ENCODE results near the gene SLC27A4. TPM values are rescaled to one million over a fixed set of nuclear protein-coding genes. Genes with fewer than 3 reads are reported as not detected.
A peak's percentile ranks its signal among the peaks of the same experiment; 100 is the strongest.

Gene SLC27A4
- 10 to 100 TPM in 1 of 2 experiments, 1 to 10 TPM in 1; 8.4 to 10.2 TPM for total RNA-seq

DNA sequence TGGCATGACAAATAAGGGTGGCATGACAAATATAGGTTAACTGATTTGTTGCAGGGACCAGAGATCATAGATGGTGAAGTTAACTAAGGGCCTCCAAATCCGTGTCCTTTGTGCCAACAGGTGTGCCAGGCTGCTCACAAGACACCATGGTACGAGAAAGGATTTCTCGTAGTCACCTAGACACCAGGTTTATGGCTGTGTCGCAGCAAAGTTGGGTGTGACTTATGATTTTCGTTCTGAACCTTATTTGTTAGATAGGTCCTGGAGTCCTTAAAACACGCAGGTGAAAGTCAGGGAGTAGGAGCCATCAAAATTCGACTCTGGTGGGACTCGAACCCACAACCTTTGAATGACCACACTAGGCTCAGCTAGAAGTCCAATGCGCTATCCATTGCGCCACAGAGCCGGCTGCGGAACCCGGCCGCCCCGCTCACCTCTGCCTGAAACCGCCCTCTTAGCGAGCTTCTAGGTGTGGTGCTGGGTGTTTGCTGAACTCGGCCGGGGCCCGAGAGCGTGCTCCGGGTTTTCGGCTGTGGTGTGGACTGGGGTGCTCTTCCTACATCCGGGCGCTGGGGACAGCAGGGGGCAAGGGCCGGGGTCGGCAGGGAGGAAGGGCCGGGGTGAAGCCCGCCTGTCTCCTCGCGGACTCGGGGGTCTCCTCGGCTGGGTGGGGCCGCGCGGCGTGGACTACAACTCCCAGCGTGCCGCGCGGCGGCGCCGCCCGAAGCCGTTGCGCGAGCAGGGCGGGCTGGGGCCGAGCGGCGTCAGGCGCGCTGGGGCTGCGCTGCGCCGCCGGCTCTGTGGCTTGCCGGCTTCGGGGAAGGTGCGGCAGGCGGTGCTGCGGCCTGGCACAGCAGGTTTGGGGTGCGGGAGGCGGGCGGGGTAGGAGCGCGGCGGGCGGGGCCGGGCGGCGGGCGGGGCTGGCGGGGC is at the start of gene SLC27A4:
SLC27A4 (plus strand) TSS at position 767 of the 930 bp plus-strand sequence. CDS start 2,606 bp downstream, outside the sequence.
- DNase-seq = peak; percentile 88
- Mint-ChIP-seq H3K4me3 (peak within 1 kb of the TSS; percentile 88), H3K9me3 (ENCODE audit: low read depth) (no peaks in the 10 kb centered on the region), H3K27ac (peak within 1 kb of the TSS; percentile 83), H3K36me3 (ENCODE audit: low read depth) (peaks cover 9% of the 10 kb centered on the region), H3K27me3 (no peaks in the 10 kb centered on the region), H3K4me1 (peaks cover 6% of the 10 kb centered on the region)
- intact Hi-C loops (cut with DNase I, micrococcal nuclease) = loop anchor here (1.0 to 5.0 kb wide), 16 partner anchors 17 to 696 kb away; partner anchors contain the start of genes BBLN (in 1 of the 2), COQ4 (in 1 of the 2), DNM1 (in 1 of the 2) and DYNC2I2 (in 1 of the 2)
- ChIA-PET CTCF (interaction anchor here (0.6 to 1.4 kb wide), 3 partner anchors 20 to 1778 kb away, joined by 3 to 5 read pairs (median 3); no protein-coding TSS in a partner anchor), POLR2A (interaction anchor here (0.6 kb wide), 2 partner anchors 20 to 587 kb away, joined by 3 to 7 read pairs; no protein-coding TSS in a partner anchor)
- ATAC-seq = peak; percentile 93

DNA sequence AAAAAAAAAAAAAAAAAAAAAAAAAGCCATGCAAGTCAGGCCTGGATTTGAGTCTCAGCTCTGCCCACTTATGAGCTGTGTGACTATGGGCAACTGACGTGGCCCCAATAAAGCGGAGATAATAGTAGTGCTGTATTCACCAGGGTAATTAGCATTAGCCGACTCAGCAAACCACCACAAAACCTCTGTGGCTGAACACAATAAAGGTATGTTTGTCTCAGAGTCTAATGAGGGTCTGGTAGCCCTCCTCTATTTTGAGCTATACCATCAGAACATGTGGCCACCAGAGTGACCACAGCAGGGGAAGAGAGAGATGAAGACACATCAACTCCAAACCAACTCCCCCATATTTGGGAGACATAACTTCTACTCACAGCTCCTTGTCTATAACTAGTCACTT is 48.3 kb upstream of the SLC27A4 start:
- Mint-ChIP-seq H3K4me3 (no peak overlapping the region), H3K36me3 (ENCODE audit: low read depth) (peaks cover 4% of the 10 kb centered on the region), H3K27me3 (no peaks in the 10 kb centered on the region), H3K9me3 (ENCODE audit: low read depth) (no peaks in the 10 kb centered on the region), H3K27ac (no peak overlapping the region), H3K4me1 (no peaks in the 10 kb centered on the region)
- ATAC-seq (no peak), DNase-seq (no peak)
- ChIA-PET POLR2A (interaction anchor here (0.6 kb wide), 2 partner anchors 44 to 867 kb away, joined by 3 to 7 read pairs; no protein-coding TSS in a partner anchor), CTCF (interaction anchor here (0.6 to 2.1 kb wide), 6 partner anchors 8 to 891 kb away, joined by 3 to 6 read pairs (median 4); no protein-coding TSS in a partner anchor)
- intact Hi-C loops (cut with DNase I, micrococcal nuclease) = loop anchor here in 1 of 2 experiments (10.0 kb wide), 1 partner anchor 303 kb away; no protein-coding TSS in a partner anchor

DNA sequence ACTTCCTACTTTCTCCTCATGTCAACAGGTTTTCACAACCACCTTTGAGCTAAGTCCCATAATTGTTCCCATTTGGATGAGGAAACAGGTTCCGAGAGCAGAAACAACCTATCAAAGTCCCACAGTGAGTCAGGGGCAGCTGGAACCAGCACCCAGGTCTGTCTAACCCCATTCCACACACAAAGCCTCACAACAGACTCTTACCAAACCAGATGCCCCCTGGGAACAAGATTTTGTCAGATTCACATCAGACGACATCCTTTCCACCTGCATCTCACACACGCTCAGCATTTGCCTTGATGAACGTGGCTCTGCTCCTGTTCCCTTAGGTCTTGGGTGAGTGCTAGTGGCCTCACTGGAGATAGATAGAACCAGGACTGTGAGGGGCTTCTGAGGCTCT is 47.2 kb upstream of the SLC27A4 start:
- intact Hi-C loops (cut with DNase I, micrococcal nuclease) = loop anchor here in 1 of 2 experiments (10.0 kb wide), 1 partner anchor 302 kb away; no protein-coding TSS in a partner anchor
- Mint-ChIP-seq H3K27ac (no peak overlapping the region), H3K27me3 (no peaks in the 10 kb centered on the region), H3K4me3 (no peak overlapping the region), H3K36me3 (ENCODE audit: low read depth) (peaks cover under 1% of the 10 kb centered on the region), H3K4me1 (no peaks in the 10 kb centered on the region), H3K9me3 (ENCODE audit: low read depth) (no peaks in the 10 kb centered on the region)
- ChIA-PET POLR2A (interaction anchor here (0.6 kb wide), 1 partner anchor 48 kb away, joined by 3 read pairs; no protein-coding TSS in a partner anchor), CTCF (interaction anchor here (2.1 kb wide), 1 partner anchor 48 kb away, joined by 6 read pairs; no protein-coding TSS in a partner anchor)
- DNase-seq = no peak
- ATAC-seq = no peak

DNA sequence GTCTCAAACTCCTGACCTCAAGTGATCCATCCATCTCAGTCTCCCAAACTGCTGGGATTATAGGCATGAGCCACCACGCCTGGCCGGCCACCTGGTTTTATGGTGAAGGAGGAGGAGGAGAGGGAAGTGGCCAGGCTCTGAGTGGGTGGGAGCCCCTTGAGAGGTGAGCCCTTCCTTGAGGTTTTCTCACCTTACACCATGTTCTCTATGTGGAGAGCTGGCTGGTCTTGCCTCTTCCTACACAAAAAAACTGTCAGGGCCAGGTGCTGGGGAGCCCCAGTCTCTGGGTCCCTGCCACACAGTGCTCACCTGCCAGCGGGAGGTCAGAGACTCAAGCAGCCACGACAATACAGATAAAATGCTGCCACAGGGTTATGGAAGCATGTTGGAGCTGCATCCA is 46.2 kb upstream of the SLC27A4 start:
- intact Hi-C loops (cut with DNase I, micrococcal nuclease) = loop anchor here in 1 of 2 experiments (10.0 kb wide), 1 partner anchor 301 kb away; no protein-coding TSS in a partner anchor
- H3K4me1 Mint-ChIP-seq = no peaks in the 10 kb centered on the region
- H3K4me3 Mint-ChIP-seq = no peak overlapping the region
- ATAC-seq (no peak), DNase-seq (no peak)
- no peak overlapping the region for H3K27ac Mint-ChIP-seq
- no peaks in the 10 kb centered on the region for H3K36me3 Mint-ChIP-seq (ENCODE audit: low read depth)
- H3K9me3 Mint-ChIP-seq (ENCODE audit: low read depth) = no peaks in the 10 kb centered on the region
- no peaks in the 10 kb centered on the region for H3K27me3 Mint-ChIP-seq
- ChIA-PET POLR2A (no interaction called here), CTCF (interaction anchor here (0.6 to 1.2 kb wide), 3 partner anchors 16 to 96 kb away, joined by 3 to 6 read pairs (median 3); no protein-coding TSS in a partner anchor)

DNA sequence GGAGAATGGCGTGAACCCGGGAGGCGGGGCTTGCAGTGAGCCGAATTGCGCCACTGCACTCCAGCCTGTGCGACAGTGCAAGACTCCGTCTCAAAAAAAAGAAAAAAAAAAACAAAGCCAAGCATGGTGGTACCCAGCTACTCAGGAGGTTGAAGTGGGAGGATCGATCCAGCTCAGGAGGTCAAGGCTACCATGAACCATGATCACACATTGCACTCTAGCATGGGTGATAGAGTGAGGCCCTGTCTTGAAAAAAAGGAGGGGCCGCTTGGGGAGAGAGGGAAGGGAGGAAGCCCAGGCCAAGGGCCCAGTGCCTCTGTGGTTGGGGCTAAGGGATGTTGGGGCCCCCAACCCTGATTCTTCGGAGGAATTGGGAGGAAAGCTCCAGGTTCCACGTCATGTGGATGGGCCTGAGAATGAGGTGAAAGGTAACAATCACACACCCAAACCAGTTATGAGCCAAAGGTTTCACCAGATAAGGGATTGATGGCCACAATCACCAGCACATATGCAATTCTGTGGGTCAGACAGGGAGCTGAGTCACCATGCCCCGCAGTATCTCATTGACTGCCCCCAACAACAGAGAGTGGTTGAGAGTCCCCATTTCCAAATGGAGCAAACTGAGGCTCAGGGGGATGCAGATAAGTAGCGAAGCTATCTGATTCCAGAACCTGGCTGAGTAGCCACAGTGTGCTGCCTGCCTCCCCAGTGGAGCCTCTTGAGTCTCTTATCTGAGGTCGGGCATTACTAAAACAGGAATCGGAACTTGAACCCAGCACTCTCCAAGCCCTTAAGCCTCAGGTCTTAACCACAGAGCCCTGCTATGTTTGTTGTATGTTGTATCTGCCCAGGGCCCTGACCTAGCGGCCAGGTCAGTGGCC is 43.7 kb upstream of the SLC27A4 start:
- ATAC-seq = no peak
- H3K27me3 Mint-ChIP-seq = no peaks in the 10 kb centered on the region
- no peak overlapping the region for H3K27ac Mint-ChIP-seq
- no peak for DNase-seq
- intact Hi-C loops (cut with DNase I, micrococcal nuclease) = loop anchor here (5.0 to 10.0 kb wide), 2 partner anchors 46 to 298 kb away; partner anchors contain the start of gene SLC27A4 (in 1 of the 2)
- CTCF ChIA-PET = interaction anchor here (1.4 to 2.1 kb wide), 5 partner anchors 7 to 118 kb away, joined by 3 to 5 read pairs (median 4); no protein-coding TSS in a partner anchor
- POLR2A ChIA-PET = no interaction called here
- H3K4me1 Mint-ChIP-seq = no peaks in the 10 kb centered on the region
- no peaks in the 10 kb centered on the region for H3K9me3 Mint-ChIP-seq (ENCODE audit: low read depth)
- no peaks in the 10 kb centered on the region for H3K36me3 Mint-ChIP-seq (ENCODE audit: low read depth)
- H3K4me3 Mint-ChIP-seq = no peak overlapping the region

DNA sequence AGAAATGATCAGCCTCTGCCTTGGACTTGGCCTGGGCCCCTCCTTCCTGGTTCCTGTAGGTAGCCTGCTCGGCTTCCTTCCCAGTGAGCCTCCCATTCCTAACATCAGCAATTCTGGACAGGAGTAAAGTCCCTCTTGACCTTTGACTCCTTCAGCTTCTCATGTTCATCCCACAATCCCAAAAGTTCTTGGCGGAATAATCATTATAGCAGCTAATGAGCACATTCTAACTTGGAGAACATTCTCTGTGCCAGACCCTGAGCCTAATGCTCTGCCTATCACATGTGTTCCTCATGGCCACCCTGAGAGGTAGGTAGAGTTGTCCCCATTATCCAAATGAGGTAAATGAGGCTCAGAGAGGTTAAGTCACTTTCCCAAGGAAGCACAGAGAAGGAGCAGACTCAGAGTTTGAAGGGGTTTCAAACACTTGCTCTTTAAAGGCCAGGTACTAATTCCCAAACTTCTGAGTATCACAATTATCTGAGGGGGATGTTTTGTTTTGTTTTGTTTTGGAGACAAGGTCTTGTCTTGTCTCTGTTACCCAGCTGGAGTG is 43.0 kb upstream of the SLC27A4 start:
- intact Hi-C loops (cut with DNase I, micrococcal nuclease) = loop anchor here (5.0 to 10.0 kb wide), 2 partner anchors 45 to 298 kb away; partner anchors contain the start of gene SLC27A4 (in 1 of the 2)
- DNase-seq = no peak
- no peaks in the 10 kb centered on the region for H3K9me3 Mint-ChIP-seq (ENCODE audit: low read depth)
- no peaks in the 10 kb centered on the region for H3K4me1 Mint-ChIP-seq
- no peak for ATAC-seq
- no peak overlapping the region for H3K27ac Mint-ChIP-seq
- CTCF ChIA-PET = interaction anchor here (1.4 to 2.1 kb wide), 3 partner anchors 9 to 117 kb away, joined by 4 read pairs; no protein-coding TSS in a partner anchor
- H3K4me3 Mint-ChIP-seq = no peak overlapping the region
- POLR2A ChIA-PET = no interaction called here
- no peaks in the 10 kb centered on the region for H3K27me3 Mint-ChIP-seq
- no peaks in the 10 kb centered on the region for H3K36me3 Mint-ChIP-seq (ENCODE audit: low read depth)

DNA sequence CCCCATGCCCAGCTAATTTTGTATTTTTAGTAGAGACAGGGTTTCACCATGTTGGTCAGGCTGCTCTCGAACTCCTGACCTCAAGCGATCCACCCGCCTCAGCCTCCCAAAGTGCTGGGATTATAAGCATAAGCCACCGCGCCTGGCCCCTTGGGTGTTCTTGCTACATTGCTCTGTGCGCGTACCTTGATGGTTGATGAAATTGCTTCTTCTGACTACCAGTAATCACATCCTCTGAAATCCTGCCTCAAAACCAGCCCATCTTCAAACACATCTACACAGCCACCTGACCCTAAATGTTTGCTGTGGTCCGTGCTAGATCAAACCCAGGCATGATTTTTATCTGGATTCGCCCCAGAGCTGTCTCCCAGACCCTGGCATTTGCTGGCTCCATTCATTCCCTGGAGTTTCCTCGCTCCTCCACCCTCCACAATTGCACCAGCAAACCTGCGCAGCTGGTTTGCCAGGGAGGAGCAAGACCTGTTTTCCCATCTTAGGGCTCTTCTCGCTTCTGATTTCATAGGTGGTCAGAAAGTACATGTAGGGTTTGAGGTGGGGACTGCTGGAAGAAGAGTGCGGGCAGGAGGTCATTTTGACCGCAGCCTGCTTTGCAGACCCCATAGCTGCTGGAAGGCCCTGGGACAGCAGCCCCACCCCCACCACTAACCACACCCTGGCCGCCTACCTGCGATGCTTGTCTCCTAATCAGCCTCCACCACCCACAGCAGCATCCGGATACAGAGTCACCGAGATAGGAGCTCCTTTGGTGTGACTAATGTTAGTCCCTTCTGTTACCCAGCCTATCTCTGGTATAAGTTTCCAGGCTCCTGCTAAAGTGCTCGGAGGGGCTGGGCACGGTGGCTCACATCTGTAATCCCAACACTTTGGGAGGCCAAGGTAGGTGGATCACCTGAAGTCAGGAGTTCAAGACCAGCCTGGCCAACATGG is 41.5 kb upstream of the SLC27A4 start:
- DNase-seq = no peak
- Mint-ChIP-seq H3K27me3 (no peaks in the 10 kb centered on the region), H3K4me1 (no peaks in the 10 kb centered on the region), H3K27ac (no peak overlapping the region), H3K36me3 (ENCODE audit: low read depth) (no peaks in the 10 kb centered on the region), H3K9me3 (ENCODE audit: low read depth) (no peaks in the 10 kb centered on the region), H3K4me3 (no peak overlapping the region)
- ChIA-PET POLR2A (interaction anchor here (0.6 kb wide), 2 partner anchors 136 to 647 kb away, joined by 4 read pairs; no protein-coding TSS in a partner anchor), CTCF (interaction anchor here (0.6 to 1.5 kb wide), 6 partner anchors 15 to 130 kb away, joined by 3 to 6 read pairs (median 4); partner anchors contain the start of gene TRUB2)
- ATAC-seq = no peak
- intact Hi-C loops (cut with DNase I, micrococcal nuclease) = loop anchor here (5.0 to 10.0 kb wide), 2 partner anchors 43 to 296 kb away; partner anchors contain the start of gene SLC27A4 (in 1 of the 2)

DNA sequence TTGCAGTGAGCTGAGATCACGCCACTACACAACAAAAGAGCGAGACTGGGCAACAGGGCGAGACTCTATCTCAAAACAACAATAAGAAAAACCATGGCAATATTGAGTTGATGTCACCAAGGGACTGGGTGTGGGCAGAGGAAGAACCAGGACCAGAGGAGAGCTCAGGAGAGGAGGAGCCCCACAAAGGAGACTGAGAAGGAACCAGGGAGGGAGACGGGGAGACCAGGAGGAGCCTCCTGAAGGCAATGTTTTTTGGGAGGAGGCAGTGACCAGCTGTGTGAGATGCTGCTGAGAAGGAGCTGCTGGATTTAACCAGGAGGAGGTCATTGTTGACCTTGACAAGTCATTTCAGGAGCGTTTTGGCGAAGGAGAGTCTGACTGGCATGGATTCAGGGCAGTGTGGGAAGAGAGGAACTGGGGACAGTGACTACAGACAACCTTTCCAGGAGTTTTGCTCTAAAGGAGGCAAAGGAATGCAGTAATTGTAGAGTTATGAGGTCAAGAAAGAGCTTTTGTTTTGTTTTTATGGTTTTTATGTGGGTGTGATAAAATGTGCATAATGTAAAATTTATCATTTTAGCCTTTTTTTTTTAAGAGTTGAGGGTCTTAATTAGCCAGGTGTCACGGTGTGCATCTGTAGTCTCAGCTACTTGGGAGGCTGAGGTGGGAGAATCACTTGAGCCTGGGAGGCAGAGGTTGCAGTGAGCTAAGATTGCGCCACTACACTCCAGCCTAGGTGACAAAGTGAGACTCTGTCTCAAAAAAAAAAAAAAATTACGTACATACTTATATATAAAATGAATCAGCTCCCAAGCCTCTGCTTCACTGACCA is 36.0 kb upstream of the SLC27A4 start:
- CTCF ChIA-PET = interaction anchor here (0.5 to 1.6 kb wide), 5 partner anchors 9 to 454 kb away, joined by 3 to 5 read pairs (median 3); partner anchors contain the start of gene URM1
- Mint-ChIP-seq H3K4me3 (no peak overlapping the region), H3K36me3 (ENCODE audit: low read depth) (peaks cover 6% of the 10 kb centered on the region), H3K4me1 (no peaks in the 10 kb centered on the region), H3K27me3 (no peaks in the 10 kb centered on the region), H3K9me3 (ENCODE audit: low read depth) (no peaks in the 10 kb centered on the region), H3K27ac (no peak overlapping the region)
- intact Hi-C loops (cut with DNase I, micrococcal nuclease) = no loop called here
- ATAC-seq (no peak), DNase-seq (no peak)
- POLR2A ChIA-PET = no interaction called here

DNA sequence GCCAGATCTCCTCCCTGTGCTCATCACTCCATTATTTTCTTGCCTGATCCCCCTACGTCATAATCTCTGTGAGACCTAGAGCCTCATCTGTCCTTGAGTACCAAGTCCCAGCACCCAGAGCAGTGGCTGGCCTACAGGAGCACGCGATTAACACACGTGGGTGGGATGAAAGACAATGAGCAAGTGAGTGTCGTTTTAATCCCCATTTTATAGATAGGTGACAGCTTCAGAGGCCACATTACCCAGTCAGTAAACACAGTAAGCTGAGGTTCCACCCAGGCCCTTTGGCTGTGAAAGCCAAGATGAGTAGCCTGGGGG is 35.4 kb upstream of the SLC27A4 start:
- CTCF ChIA-PET = interaction anchor here (0.5 to 1.6 kb wide), 3 partner anchors 53 to 453 kb away, joined by 3 read pairs; no protein-coding TSS in a partner anchor
- DNase-seq = no peak
- Mint-ChIP-seq H3K4me3 (no peak overlapping the region), H3K27ac (no peak overlapping the region), H3K4me1 (no peaks in the 10 kb centered on the region), H3K27me3 (no peaks in the 10 kb centered on the region), H3K36me3 (ENCODE audit: low read depth) (peaks cover 8% of the 10 kb centered on the region), H3K9me3 (ENCODE audit: low read depth) (no peaks in the 10 kb centered on the region)
- no peak for ATAC-seq
- intact Hi-C loops (cut with DNase I, micrococcal nuclease) = no loop called here
- POLR2A ChIA-PET = no interaction called here
